ENCODE data around the gene SPATA9.
A peak's percentile ranks its signal among the peaks of the same experiment; 100 is the strongest.

The SPATA9 gene

GRCh38 chr5:95619514-95620029 is 63.2 kb downstream of the SPATA9 start:
- DNase-seq (ENCODE audit: low spot score), result no peak

DNA sequence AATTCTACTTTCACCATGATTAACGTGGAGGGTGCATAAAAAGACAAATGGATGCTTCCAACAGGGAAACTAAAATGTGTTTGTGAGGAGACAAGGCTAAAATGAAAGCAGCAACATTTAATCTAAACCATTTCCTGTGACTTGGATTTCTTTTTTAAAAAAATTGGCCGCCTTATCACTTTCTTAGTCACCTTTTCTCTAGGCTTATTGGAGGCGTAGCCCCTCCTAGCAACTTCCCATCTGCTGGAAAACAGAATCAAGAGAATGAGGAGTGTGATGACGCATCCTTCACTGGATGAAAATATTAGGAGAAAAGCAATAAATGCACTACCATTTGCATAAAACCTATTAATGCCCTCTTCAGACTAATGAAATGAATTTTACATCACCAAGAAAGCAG is 63.7 kb downstream of the SPATA9 start:
- DNase-seq (ENCODE audit: low spot score), result no peak

DNA sequence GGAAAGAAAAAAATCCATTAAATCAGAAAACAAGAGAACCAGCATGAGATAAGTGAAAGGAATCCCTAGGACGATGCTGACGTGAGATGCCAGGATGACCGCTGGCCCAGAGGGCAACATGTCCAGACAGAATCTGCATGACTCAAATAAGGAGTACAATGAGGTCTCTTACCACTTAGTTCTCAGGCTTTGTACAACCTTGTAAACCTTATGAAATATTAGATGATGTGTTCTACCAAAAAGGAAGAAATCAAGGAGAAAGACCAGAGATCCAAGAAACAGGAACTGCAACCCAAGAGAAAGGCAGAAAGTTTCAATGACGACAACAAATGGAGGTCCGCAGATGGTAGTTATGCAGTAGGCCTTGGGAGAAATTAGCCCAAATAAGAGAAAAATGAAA is 65.7 kb downstream of the SPATA9 start:
- peak; percentile 57 for DNase-seq (ENCODE audit: low spot score)

- no peak for DNase-seq (ENCODE audit: low spot score)
Observed at GRCh38 chr5:95615164-95615467, 67.7 kb downstream of the SPATA9 start.

DNA sequence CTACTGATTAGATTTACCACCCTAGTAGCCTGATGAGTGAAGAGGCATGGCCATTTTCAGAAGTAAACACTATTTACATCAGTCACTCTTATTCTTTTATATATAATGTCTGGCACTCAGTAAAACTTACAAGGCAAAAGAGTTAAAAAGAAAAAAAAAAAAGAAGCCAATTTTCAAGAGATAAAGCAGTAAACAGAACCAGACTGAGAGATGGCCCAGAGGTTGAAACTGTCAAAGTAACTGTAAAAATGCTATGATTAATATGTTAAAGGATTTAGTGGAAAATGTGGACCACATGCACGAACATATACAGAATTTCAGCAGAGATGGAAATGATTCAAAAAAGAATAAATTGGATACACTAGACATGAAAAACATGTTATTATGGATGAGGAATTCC is 69.3 kb downstream of the SPATA9 start:
- no peak for DNase-seq (ENCODE audit: low spot score)

DNA sequence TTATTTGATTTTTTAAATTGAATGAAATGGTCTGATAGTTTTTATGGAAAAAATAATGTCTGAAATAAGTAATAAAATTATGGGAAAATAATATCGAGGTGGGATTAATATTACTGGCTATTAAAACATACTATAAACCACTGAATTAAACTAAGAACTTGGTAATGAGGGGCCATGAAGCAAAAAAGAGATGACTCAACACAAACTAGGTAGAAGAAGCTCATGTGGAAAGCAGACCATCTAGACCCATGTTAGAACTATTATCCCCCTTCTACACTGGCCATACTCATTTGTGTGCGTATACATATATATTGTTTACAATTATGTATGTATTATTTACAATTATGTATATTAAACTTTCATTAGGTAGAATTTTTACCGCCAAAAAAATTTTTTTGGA is 71.4 kb downstream of the SPATA9 start:
- DNase-seq (ENCODE audit: low spot score), result no peak

- DNase-seq (ENCODE audit: low spot score), result no peak
Observed at GRCh38 chr5:95610546-95610945, 72.2 kb downstream of the SPATA9 start.

GRCh38 chr5:95609711-95610110 is 73.1 kb downstream of the SPATA9 start:
- DNase-seq (ENCODE audit: low spot score), result no peak
